Naive B cell (primary cell): ENCODE measurements around the gene CDH5. TPM values are rescaled to one million over a fixed set of nuclear protein-coding genes. Genes with fewer than 3 reads are reported as not detected.

ENCODE experiments used
- ATAC-seq, 2 donors: fragments of 150-1000 bp; cut with Tn5 transposase; 2 replicates each; pipeline ENCODE4 v1.10.0; 2021; ENCODE audit warnings: low read depth in 2 of 2, mild to moderate bottlenecking in 2 of 2, moderate library complexity in 2 of 2
- DNase-seq: peaks from one replicate; pipeline ENCODE4 v3.0.0; 2022
- H3K27ac Mint-ChIP-seq, 6 donors: one replicate each; pipeline ENCODE4 v1.8.0; 2020 to 2022; ENCODE audit warnings: mild to moderate bottlenecking in 6 of 6, mixed read lengths in 6 of 6, moderate library complexity in 5 of 6, inconsistent platforms in 2 of 6
- H3K27me3 Mint-ChIP-seq, 3 donors: one replicate each; pipeline ENCODE4 v1.8.0; 2021 to 2022; ENCODE audit warnings: mixed read lengths in 3 of 3, mild to moderate bottlenecking in 1 of 3
- H3K36me3 Mint-ChIP-seq, 2 donors: one replicate each; pipeline ENCODE4 v1.8.0; 2020 to 2022; ENCODE audit warnings: mixed read lengths in 2 of 2, inconsistent platforms in 1 of 2, mild to moderate bottlenecking in 1 of 2
- H3K4me1 Mint-ChIP-seq, 3 donors: one replicate each; pipeline ENCODE4 v1.8.0; 2020 to 2022; ENCODE audit warnings: mixed read lengths in 3 of 3, inconsistent platforms in 1 of 3, mild to moderate bottlenecking in 1 of 3, moderate library complexity in 1 of 3
- H3K4me3 Mint-ChIP-seq, 8 donors: one replicate each; pipeline ENCODE4 v1.8.0; 2020 to 2022; ENCODE audit warnings: mild to moderate bottlenecking in 8 of 8, mixed read lengths in 8 of 8, moderate library complexity in 8 of 8, inconsistent platforms in 2 of 8
- H3K9me3 Mint-ChIP-seq, 7 donors: one replicate each; pipeline ENCODE4 v1.8.0; 2020 to 2022; ENCODE audit warnings: mixed read lengths in 7 of 7, mild to moderate bottlenecking in 5 of 7, inconsistent platforms in 2 of 7, moderate library complexity in 1 of 7
- polyA plus RNA-seq, 6 donors: library from polyadenylated mRNA; unstranded; fragments of 300-500 nt; fragmentation: Illumina TruSeq; gene quantifications; one replicate each; pipeline ENCODE4 v1.2.3, GENCODE V29; 2021; ENCODE audit warnings: low read depth in 6 of 6

CDH5 gene
- polyA plus RNA-seq, 6 donors from 2014 or later, result not detected

- Mint-ChIP-seq H3K27me3 (peaks cover 47 to 74% (median 73%) of the 10 kb centered on the region in 3 donors), H3K4me1 (peaks cover 0 to 6% (median 5%) of the 10 kb centered on the region in 3 donors), H3K27ac (no peak overlapping the region), H3K9me3 (peaks cover 0 to 2% (median 0%) of the 10 kb centered on the region in 7 donors), H3K4me3 (no peak overlapping the region), H3K36me3 (peaks cover 0 to under 1% of the 10 kb centered on the region in 2 donors)
- ATAC-seq (no peak), DNase-seq (no peak)
These were observed 6.5 kb upstream of the CDH5 start for GRCh38 chr16:66359811-66360608.

- Mint-ChIP-seq H3K9me3 (peaks cover 0 to 2% (median 0%) of the 10 kb centered on the region in 7 donors), H3K36me3 (peaks cover 0 to 8% of the 10 kb centered on the region in 2 donors), H3K4me1 (peaks cover 0 to 6% (median 5%) of the 10 kb centered on the region in 3 donors), H3K27me3 (peaks cover 54 to 78% (median 77%) of the 10 kb centered on the region in 3 donors), H3K27ac (no peak overlapping the region), H3K4me3 (no peak overlapping the region)
- ATAC-seq (no peak), DNase-seq (no peak)
These were observed 5.7 kb upstream of the CDH5 start for GRCh38 chr16:66360624-66361324.

- Mint-ChIP-seq H3K4me3 (no peak overlapping the region), H3K36me3 (peaks cover 0 to 8% of the 10 kb centered on the region in 2 donors), H3K27ac (no peak overlapping the region), H3K4me1 (peaks cover 0 to 6% (median 5%) of the 10 kb centered on the region in 3 donors), H3K27me3 (peaks cover 51 to 77% (median 76%) of the 10 kb centered on the region in 3 donors), H3K9me3 (peaks cover 0 to 2% (median 0%) of the 10 kb centered on the region in 7 donors)
- ATAC-seq (no peak), DNase-seq (no peak)
These were observed 4.8 kb upstream of the CDH5 start for GRCh38 chr16:66361604-66362135.

GRCh38 chr16:66363211-66363777 is 3.2 kb upstream of the CDH5 start:
- Mint-ChIP-seq H3K36me3 (peaks cover 0 to 8% of the 10 kb centered on the region in 2 donors), H3K27ac (no peak overlapping the region), H3K9me3 (peaks cover 0 to 2% (median 0%) of the 10 kb centered on the region in 7 donors), H3K4me1 (peaks cover 0 to 5% (median 0%) of the 10 kb centered on the region in 3 donors), H3K4me3 (no peak overlapping the region), H3K27me3 (peaks cover 45 to 67% (median 63%) of the 10 kb centered on the region in 3 donors)
- no peak for DNase-seq
- ATAC-seq, result no peak

GRCh38 chr16:66364117-66364958 is 2.2 kb upstream of the CDH5 start:
- H3K27ac Mint-ChIP-seq, result peak overlapping the region in 1 of 6 donors; percentile 88
- peaks cover 39 to 63% (median 60%) of the 10 kb centered on the region in 3 donors for H3K27me3 Mint-ChIP-seq
- DNase-seq (no peak), ATAC-seq (no peak)
- H3K9me3 Mint-ChIP-seq, result peaks cover 0 to 2% (median 0%) of the 10 kb centered on the region in 7 donors
- H3K4me3 Mint-ChIP-seq, result no peak overlapping the region
- peaks cover 0 to 5% (median 5%) of the 10 kb centered on the region in 3 donors for H3K4me1 Mint-ChIP-seq
- H3K36me3 Mint-ChIP-seq, result peaks cover 0 to 8% of the 10 kb centered on the region in 2 donors

GRCh38 chr16:66364959-66365306 is 1.6 kb upstream of the CDH5 start:
- H3K4me1 Mint-ChIP-seq, result peaks cover 0 to 5% (median 5%) of the 10 kb centered on the region in 3 donors
- H3K27me3 Mint-ChIP-seq, result peaks cover 37 to 57% (median 55%) of the 10 kb centered on the region in 3 donors
- ATAC-seq (no peak), DNase-seq (no peak)
- H3K9me3 Mint-ChIP-seq, result peaks cover 0 to 2% (median 0%) of the 10 kb centered on the region in 7 donors
- no peak overlapping the region for H3K4me3 Mint-ChIP-seq
- H3K36me3 Mint-ChIP-seq, result peaks cover 0 to 8% of the 10 kb centered on the region in 2 donors
- H3K27ac Mint-ChIP-seq, result no peak overlapping the region

GRCh38 chr16:66365651-66366050 is 840 bp upstream of the CDH5 start:
- no peak for DNase-seq
- H3K4me1 Mint-ChIP-seq, result peaks cover 0 to 5% (median 5%) of the 10 kb centered on the region in 3 donors
- peaks cover 0 to 8% of the 10 kb centered on the region in 2 donors for H3K36me3 Mint-ChIP-seq
- H3K4me3 Mint-ChIP-seq, result no peak overlapping the region
- peaks cover 0 to 2% (median 0%) of the 10 kb centered on the region in 7 donors for H3K9me3 Mint-ChIP-seq
- no peak for ATAC-seq
- peaks cover 37 to 60% (median 51%) of the 10 kb centered on the region in 3 donors for H3K27me3 Mint-ChIP-seq
- no peak overlapping the region for H3K27ac Mint-ChIP-seq

- Mint-ChIP-seq H3K36me3 (peaks cover 0 to 8% of the 10 kb centered on the region in 2 donors), H3K9me3 (peaks cover 0 to 2% (median 0%) of the 10 kb centered on the region in 7 donors), H3K4me3 (no peak overlapping the region), H3K4me1 (peaks cover 0 to 5% (median 0%) of the 10 kb centered on the region in 3 donors), H3K27me3 (peaks cover 20 to 43% (median 27%) of the 10 kb centered on the region in 3 donors), H3K27ac (no peak overlapping the region)
- DNase-seq (no peak), ATAC-seq (no peak)
These were observed 1.7 kb downstream of the CDH5 start for GRCh38 chr16:66367968-66368891.

- H3K4me3 Mint-ChIP-seq, result no peak overlapping the region
These were observed 2.6 kb downstream of the CDH5 start for GRCh38 chr16:66369055-66369592.

GRCh38 chr16:66370786-66371684 is 4.5 kb downstream of the CDH5 start:
- H3K4me1 Mint-ChIP-seq, result peaks cover 0 to 5% (median 0%) of the 10 kb centered on the region in 3 donors
- no peaks in the 10 kb centered on the region for H3K36me3 Mint-ChIP-seq
- no peaks in the 10 kb centered on the region for H3K9me3 Mint-ChIP-seq
- H3K27ac Mint-ChIP-seq, result peak overlapping the region in 1 of 6 donors; percentile 63
- no peak overlapping the region for H3K4me3 Mint-ChIP-seq
- ATAC-seq, result no peak
- H3K27me3 Mint-ChIP-seq, result peaks cover 1 to 15% (median 3%) of the 10 kb centered on the region in 3 donors
- DNase-seq, result no peak

More at GRCh38 chr16:66369055-66369592, 2.6 kb downstream of the CDH5 start:
- Mint-ChIP-seq H3K4me1 (peaks cover 0 to 5% (median 0%) of the 10 kb centered on the region in 3 donors), H3K27me3 (peaks cover 16 to 34% (median 19%) of the 10 kb centered on the region in 3 donors), H3K36me3 (peaks cover 0 to 8% of the 10 kb centered on the region in 2 donors), H3K27ac (no peak overlapping the region), H3K9me3 (peaks cover 0 to 2% (median 0%) of the 10 kb centered on the region in 7 donors)
- no peak for DNase-seq
- no peak for ATAC-seq
